NCI-H2081 (cell line): Measurements from ENCODE around the gene LRP3.
A peak's percentile ranks its signal among the peaks of the same experiment; 100 is the strongest.
"Not testable (repeated sequence)": the region's sequence is repeated elsewhere in the genome, so short reads cannot be mapped to it uniquely, and the experiment has no call there.

Source experiments
- DNase-seq, 2 experiments: peaks; one replicate each; lab custom pipeline; 2025; lab: John Stamatoyannopoulos, UW

Gene LRP3

DNA sequence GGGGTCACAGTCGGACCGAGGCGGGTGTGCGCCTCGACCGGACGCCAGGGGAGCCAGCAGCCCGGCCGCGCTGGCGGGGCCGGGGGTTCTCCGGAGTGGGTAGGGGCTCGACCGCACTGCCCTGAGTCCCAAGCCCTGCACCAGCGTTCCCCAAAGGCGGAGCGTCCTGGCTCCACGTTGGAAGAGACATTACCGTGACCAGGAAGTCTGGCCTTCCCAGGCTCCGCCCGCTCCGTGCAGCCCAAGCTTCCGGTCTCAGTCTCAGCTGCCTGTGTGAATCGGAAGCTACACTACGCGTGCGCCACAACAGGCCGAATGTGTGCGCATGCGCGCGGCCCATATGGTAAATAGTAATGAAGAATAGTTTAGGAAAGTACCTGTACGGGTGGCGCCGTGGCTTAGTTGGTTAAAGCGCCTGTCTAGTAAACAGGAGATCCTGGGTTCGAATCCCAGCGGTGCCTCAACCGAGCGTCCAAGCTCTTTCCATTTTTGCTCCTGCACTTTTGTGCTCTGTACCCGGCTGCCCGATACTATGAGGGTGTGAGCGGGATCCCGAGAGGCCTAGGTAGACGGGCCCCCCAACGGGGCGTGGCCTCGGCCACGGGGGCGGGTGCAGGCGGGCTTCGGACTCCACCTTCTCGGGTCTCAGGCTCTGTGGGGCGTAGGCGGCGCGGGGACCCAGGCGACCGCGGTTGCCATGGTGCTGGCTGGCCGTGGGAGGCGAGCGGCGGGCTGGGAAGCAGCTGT lies 17.3 kb upstream of the LRP3 start:
- DNase-seq = peak; percentile 98 to 99

DNA sequence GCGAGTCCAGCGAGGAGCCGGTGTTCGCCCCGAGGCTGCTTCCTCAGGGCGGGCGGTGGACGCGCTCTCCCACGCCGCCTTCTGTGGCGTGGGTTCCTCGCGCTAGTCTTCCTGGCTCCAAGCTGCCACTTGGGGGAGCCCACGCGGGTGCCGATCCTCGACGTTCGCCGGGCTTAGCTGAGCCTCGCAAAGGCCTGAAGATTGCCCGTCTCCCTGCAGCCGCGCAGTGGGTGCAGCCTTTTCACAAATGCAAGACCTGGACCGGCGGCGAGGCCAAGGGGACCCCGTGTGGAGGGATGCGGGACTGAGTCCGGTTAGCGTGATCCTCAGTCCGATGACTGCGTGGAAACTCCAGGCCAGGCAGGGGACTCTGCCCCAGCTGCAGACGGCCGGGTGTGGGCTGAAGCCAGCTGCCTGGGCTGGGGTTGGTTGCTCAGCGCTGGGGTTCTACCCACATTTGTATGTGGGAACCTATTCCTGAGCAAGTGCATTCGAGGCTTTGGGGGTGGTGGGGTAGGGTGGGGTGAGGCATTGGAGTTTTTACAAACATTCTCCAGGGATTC lies 16.6 kb upstream of the LRP3 start:
- no peak for DNase-seq

DNA sequence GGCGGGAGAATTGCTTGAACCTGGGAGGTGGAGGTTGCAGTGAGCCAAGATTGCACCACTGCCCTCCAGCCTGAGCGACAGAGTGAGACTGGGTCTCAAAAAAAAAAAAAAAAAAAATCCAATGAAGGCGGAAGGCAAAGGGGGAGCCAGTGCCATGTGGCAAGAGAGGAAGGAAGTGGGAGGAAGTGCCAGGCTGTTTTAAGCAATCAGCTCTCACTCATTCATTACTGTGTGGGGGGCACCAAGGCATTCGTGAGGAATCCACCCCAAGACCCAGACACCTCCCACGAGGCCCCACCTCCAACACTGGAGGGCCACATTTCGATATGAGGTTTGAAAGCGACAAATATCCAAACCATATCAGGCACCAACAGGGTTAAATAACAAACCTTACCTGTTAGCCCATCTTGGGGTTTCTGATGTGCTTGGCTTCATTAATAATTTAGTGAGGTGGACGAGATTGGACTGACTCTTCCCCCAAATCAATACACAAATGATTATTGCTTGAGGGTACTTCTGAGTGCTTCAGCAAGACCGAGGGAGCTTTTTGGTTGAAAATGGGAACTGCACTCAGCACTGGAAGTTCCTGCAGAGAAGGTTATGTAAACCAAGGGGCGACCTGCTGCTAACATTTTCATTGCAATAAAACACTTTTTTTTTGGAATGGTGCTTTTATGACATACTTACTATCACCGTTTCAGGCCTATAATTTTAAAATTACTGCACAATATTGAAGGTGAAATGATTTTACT lies 7.5 kb upstream of the LRP3 start:
- DNase-seq = no peak

DNA sequence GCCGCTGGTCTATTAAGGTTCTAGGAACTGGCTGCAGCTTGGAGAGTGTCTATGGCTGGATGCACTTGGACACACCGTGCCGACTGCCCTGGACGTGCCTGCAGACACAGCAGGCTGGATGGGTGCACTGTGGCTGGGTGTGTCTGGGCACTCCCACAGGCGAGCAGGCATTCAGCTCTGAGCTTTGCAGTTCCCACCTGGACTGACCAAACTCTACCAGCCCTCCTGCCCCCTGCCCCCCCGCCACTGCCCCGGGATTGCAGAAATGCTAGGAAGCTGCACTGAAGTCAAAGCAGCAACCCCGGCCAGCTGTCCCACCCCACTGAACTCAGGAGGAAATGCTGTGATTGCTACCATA lies 7.0 kb upstream of the LRP3 start:
- DNase-seq = no peak

DNA sequence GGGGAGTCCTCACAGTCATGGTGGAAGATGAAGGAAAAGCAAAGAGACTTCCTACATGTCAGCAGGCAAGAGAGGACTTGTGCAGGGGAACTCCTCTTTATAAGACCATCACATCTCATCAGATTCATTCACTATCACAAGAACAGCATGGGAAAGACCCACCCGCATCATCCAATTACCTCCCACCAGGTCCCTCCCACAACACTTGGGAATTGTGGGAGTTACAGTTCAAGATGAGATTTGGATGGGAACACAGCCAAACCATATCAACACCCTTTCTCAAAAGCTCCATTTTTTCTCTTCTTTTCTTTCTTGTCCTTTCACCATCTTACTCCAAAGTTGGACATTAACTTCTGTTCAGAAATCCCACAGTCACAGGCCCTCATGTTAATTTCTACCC lies 4.7 kb upstream of the LRP3 start:
- DNase-seq = no peak

DNA sequence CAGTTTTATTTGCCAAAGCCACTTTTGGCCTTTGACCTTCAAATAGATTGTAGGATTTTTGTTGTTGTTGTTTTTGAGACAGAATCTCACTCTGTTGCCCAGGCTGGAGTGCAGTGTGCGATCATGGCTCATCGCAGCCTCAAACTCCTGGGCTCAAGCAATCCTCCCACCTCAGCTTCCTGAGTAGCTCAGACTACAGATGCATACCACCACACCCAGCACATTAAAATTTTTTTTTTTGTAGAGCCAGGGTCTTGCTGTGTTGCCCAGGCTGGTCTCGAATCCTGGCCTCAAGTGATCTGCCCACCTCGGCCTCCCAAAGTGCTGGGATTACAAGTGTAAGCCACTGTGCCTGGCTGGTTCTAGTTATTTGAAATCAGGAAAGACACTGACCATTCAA lies 3.0 kb upstream of the LRP3 start:
- not testable (repeated sequence) for DNase-seq

DNA sequence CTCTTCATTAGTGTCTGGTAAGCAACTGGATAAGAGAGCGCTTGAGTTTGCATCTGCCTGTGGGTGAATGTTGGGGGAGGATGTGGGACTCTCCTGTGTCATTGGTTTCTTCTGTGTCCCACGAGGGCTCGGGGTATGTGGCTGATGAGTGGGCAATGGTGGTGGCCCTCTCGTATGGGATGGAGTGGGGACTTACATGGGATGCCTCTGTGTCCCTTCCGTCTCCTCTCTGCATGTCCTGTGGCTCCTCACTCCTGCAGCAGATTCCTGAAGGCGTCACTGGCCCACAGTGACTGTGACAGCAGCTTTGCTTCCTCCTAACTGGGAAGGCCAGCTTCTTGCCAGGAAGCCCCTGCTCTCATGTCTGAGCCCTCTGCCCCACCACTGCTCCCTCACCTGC lies 2.6 kb upstream of the LRP3 start:
- DNase-seq = no peak

DNA sequence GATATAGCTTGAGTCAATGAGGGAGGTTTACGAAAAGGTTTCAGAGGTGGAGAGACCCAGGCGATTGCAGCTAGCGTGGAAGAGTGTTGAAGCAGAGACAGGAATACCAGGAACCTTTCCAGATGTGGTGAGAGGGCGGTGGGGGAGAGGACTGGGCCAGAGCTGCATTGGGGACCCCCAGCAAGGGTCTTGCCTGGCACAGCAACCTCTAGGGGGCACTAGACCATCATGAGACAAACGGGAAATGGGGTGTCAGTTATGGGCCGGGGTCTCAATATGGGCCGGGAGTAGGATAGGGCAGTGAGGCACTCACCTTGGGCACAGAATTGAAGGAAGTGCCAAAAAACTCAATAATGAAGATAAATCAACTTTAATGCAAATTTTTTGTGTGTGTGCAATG lies 2.1 kb upstream of the LRP3 start:
- no peak for DNase-seq

DNA sequence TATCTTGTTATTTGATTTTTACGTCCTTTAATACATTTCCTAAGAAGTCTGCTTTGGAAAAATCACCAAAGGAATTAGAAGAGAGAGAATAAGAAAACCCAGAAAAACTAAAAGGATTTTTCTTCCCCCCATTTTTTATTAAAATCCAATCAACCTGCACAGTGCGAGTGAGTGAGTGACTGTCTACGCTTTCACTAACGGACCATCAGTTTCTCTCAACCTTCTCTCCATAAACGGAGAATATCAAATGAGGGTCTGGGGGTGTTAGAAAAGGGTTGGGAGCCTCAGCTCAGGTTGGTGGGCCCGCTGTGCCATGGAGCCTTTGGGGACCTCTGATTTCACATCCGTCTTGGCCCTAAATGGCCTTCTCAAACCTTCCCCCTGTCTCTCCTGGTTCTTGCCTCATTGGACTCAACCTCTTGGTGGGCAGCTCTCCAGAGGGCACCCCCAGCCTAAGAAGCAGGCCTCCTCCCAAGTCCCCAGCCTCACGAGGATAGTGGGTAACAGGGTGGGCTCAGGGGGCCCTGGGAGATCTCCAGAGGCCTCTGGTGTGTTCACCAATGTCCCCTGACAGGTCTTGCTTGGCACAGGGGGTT lies 763 bp upstream of the LRP3 start:
- DNase-seq = no peak

DNA sequence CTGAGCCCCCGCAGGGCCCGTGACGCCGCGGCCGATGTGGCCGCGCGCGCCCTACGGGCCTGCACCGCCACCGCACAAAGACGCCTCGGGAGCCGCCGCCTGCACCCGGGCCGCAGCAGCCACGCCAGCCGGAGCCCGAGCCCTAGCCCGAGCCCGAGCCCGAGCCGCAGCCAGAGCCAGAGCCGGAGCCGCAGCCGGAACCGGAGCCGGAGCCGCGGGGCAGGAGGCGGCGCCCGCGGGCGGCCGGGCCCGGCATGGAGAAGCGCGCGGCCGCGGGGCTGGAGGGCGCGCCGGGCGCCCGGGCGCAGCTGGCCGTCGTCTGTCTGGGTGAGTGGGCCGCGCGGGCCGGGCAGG lies 379 bp downstream of the LRP3 start:
- no peak for DNase-seq

DNA sequence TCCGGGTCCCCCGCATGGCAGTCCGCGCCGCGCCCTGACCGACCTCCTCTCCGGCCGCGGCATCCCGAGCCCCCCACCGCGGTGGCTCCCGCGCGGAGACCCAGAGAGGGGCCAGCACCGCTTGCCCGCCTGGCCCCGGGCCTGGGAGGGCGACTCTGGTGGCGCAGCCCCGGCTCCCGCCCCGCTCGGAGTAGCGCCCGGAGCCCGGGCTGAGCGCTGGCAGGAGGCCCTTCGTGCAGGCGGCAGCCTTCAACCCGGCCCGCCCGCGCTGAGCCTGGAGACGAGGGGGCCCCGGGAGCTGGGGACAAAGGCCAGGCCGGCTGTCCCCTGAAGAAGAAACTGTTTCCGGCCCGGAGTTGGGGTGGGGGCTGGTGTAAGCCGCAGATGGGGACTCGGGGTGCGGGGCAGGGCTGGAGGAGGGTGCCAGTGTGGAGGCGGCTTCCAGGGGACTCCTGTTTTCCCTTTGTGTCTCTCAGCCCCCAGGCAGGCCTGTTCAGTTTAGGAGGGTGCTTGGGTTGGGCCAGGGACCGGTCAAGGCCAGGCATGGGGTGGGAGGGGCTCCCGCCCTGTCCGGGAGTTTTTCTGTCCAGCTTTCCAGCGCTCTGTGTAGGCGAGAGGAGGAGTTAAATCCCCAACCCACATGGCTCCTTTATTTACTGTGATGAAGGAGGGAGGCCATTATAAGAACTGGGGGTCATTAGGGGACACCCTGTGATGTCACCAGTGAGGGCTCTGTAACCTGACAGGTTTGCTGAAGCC lies 935 bp downstream of the LRP3 start:
- DNase-seq = no peak

DNA sequence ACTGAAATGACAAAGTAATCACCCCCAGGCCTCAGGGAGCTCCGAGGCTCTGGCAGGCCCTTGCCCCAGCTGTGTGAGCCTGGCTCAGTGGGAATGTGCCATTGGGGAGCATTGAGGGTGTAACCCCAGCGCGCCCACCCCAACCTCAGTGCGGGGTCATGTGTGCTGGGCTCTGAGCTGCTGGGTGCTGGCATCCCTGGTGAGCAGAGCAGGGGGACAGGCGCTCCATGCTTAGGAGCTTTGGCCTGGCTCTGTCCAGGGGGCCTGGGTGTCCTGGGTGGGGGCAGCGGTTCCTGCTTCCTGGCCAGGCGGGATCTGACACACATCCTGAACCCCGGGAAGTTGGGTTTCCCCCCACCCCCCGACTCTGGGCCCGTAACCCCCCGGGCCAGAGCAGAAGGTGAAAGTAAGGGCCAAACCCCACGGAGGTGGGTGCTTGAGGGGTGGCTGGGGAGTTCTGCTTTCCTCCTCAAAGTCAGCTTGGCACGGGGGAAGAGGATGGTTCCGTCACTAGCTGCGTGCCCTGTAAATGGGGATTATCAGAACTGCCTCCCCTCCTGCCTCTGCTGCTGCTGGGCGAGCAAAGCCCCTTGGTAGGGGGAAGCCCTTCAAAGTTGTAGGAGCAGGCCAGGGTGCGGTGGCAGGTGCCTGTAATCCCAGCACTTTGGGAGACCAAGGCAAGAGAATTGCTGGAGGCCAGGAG lies 1.7 kb downstream of the LRP3 start:
- no peak for DNase-seq

DNA sequence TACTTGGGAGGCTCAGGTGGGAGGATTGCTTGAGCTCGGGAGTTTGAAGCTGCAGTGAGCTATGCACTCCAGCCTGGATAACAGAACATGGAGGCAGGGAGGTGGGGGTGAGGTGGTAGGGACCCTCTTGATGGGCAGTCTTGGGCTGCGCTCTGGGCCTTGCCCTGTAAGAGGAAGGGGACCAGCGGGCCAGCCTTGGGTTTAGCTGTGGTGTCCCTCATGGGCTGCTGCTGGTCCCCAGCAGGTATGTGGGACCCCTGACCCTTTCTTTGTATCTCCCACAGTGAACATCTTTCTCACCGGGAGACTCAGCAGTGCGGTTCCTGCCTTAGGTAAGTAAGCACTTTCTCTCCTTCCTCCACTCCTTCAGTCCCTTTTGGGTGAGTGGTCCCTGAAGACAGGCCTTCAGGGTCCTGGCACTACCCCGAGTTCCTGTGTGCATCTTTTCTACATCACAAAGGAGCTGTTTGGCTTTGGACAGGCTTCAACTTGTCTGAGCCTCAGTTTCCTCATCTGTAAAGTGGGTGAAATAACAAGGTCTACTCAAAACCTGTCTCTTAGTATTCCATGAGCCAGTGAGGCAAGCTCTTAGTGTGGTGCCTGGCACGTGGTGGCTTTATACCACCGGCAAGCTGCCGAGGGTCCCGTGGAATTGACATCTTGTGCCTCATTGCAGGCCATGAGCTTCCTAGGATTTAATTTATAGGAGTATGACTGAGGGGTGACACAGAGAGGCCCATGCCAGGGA lies 2.5 kb downstream of the LRP3 start:
- no peak for DNase-seq

DNA sequence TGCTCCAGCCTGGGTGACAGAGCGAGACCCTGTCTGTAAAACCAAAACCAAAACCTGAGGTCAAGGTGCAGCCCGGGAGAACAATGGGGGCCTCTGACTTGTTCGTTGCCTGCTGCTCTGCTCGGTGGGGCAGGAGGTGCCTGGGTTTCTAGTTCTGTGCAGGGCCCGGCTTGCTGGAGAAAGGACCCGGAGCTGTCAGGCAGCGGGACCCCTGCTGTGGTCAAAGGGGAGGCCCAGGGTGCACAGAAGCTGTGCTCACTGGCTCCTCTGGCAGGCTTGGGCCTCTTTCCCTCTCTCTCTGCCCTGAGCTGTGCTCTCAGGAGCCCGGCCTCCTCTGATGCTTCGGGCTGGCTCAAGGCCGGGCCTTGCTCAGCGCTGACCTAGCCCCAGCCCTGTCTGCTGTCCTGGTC lies 3.5 kb downstream of the LRP3 start:
- no peak for DNase-seq

DNA sequence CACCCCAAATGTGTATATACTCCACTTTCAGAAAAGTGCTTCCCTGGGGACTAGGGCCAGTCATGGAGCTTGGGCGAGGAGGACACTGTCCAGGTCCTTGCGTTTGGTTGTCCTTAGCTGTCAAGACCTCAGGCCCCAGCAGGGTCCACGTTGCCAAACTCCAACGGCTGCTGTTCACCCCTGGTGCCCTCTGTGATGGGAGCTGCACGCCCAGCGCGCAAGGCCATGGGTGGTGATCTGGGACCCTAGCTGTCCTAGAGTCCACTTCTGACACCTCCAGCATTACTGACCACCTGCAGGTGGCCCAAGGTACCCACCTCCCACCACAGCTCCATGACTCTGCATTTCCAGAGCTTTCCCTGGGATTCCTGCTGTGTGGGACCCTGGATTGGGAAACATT lies 4.0 kb downstream of the LRP3 start:
- no peak for DNase-seq

DNA sequence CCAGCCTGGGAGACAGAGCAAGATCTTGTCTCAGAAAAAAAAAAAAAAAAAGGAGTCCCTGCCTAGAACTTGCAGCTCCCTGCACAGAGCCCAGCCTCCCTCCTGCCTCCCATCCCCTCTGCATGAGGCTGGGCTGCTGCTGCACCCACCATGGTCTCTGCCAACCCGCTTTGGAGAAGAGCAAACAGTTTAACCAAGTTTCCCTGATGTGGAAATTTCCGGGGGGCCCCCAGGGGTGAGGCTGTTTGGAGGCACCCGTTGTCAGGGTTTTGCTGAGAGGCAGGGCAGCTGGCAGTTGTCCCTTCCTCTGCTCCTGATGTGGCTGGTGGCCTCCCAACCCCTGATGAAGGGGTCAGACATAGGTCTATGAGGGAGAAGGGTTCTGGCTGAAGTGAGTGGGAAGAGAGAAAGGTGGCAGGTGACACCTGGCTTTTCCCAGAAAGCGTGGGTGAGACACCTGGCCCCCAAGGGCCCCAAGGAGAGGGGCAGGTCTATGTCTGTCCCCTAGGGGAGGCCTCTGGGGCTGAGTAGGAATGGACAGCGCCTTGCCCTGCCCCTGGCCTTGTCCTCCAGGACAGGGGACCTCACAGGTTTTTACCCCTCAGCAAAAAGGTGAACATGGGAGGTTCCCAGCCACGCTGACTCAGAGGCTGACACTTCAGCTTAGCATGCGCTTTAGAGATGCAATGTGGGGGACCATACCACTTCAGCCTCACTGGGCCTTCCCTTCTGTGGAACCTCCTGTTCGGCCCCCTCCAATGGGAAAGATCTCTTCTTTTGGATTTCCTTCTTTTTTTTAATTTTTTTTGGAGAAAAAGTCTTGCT lies 5.5 kb downstream of the LRP3 start:
- no peak for DNase-seq

DNA sequence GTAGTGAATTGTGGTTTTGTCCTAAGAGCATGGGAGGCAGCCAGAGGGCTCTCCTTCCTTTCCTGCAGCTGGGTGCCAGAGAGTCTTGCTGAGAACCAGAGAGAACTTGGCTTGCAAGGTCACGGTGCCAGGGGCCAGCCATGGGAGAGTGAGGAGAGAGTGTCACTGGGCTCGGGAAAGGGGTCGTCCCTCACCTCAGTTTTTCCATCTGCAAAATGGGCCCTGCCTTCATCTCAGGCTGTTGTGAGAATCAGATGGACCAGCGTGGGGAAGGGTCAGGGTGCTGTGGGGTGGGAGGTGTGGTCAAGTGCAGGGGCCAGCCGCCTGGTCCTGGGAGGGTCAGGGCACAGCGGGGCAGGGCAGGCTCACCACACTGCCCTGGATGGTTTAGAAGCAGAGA lies 7.3 kb downstream of the LRP3 start:
- no peak for DNase-seq

DNA sequence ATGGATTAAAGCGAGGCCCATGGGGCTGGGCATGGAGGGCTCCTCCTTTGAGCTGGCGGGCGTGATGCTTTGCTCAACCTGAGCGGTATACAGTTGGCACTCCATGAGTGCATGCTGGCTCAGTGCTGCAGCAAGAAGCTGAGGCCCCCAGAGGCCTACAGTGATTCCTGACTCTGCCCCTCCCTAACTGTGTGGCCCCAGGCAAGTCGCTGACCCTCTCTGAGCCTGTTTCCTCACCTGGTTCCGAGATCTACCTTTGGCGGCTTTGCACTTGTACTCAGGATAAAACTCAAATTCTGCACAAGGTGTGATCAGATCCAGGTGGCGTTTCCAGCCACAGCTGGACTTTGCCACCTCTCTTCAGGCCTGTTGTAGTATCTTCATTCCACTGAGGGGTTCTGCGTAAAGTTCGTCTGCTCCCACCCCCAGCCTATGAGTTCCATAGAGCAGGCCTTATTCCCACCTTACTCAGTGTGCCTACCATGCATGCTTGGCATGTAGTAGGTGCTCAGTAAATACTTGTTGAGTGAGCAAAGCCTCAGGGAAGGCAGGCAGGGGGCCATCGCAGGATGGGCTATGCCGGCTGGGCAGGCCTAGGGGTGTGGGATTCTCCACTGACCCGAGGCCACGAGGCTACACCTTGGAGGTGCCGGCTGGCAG lies 7.9 kb downstream of the LRP3 start:
- DNase-seq = no peak
